Measurements from ENCODE around the gene TRIM21.
"Not testable (repeated sequence)": the region's sequence is repeated elsewhere in the genome, so short reads cannot be mapped to it uniquely, and the experiment has no call there.

TRIM21 gene

GRCh38 chr11:4393209-4393857 lies at the start of gene TRIM21:
Gene TRIM21, minus strand, starts transcription at chr11:4393702. Its CDS starts 3,293 bp downstream, at chr11:4390409.
- no peak for DNase-seq

- no peak for DNase-seq
Observed at GRCh38 chr11:4441515-4441914, 48.0 kb upstream of the TRIM21 start.

- DNase-seq: no peak
Observed at GRCh38 chr11:4436411-4436810, 42.9 kb upstream of the TRIM21 start.

- DNase-seq: no peak
Observed at GRCh38 chr11:4433856-4434255, 40.4 kb upstream of the TRIM21 start.

DNA sequence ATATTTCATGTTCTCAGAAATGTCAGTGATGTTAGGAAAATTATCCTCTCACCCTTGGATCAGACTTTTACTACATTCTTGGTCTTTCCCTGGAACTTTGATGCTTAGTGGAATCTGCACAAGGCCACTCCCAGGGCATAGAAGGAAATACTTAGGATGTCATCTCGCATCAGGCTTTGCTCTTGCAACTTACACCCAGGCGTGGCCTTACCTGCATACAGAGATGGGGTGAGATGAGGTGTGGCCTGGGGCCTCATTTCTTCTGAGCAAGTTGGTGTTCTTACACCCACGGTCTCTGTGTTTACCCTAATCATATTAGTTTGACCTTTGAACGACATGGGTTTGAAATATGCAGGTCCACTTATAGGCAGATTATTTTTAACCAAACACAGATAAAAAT lies 36.5 kb upstream of the TRIM21 start:
- no peak for DNase-seq

GRCh38 chr11:4418403-4418802 lies 24.9 kb upstream of the TRIM21 start:
- no peak for DNase-seq

DNA sequence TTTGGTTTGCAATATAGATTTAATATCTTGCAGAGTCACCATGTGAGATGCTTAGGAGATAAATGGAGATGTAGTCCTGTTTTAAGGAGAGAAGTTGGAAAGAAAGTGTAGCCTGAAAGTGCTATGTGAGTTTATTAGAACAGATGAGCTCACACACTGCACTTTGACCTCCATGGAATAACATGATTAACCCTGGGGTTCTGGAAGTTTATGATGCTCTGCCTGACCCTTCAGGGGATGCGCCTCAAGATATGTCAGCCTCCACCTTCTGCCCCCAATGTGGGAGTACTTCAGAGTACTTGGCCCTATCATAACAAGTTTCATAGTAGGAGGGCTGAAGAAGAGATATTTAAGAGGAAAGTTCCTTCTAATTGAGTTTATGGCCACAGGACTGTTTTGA lies 23.3 kb upstream of the TRIM21 start:
- DNase-seq: no peak

GRCh38 chr11:4416306-4416705 lies 22.8 kb upstream of the TRIM21 start:
- no peak for DNase-seq

DNA sequence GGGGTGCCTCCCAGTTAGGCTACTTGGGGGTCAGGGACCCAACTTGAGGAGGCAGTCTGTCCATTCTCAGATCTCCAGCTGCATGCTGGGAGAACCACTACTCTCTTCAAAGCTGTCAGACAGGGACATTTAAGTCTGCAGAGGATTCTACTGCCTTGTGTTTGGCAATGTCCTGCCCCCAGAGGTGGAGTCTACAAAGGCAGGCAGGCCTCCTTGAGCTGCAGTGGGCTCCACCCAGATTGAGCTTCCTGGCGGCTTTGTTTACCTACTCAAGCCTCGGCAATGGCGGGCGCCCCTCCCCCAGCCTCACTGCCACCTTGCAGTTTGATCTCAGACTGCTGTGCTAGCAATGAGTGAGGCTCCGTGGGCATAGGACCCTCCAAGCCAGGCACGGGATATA lies 12.7 kb upstream of the TRIM21 start:
- DNase-seq: not testable (repeated sequence)

- no peak for DNase-seq
Observed at GRCh38 chr11:4393858-4394223, 339 bp upstream of the TRIM21 start.

DNA sequence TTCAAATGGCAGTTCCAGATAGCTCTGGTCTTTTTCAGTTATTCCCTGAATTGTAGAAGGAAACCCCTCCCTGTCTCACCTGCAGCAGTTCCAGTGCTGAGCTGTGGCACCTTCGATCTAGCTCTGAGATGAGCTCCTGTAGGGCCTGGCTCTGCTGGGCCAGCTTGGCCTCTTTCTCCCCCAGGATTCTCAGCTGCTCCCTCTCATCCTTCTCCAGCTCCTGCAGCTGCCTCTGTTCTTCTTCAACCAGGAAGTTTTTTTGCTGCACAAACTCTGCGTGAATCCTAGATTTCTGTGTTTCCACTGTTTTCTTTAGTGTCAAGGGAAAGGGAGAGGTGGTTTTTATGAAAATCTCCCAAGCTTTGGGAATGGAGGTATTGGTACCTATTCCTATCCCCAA lies 5.3 kb downstream of the TRIM21 start:
- no peak for DNase-seq

DNA sequence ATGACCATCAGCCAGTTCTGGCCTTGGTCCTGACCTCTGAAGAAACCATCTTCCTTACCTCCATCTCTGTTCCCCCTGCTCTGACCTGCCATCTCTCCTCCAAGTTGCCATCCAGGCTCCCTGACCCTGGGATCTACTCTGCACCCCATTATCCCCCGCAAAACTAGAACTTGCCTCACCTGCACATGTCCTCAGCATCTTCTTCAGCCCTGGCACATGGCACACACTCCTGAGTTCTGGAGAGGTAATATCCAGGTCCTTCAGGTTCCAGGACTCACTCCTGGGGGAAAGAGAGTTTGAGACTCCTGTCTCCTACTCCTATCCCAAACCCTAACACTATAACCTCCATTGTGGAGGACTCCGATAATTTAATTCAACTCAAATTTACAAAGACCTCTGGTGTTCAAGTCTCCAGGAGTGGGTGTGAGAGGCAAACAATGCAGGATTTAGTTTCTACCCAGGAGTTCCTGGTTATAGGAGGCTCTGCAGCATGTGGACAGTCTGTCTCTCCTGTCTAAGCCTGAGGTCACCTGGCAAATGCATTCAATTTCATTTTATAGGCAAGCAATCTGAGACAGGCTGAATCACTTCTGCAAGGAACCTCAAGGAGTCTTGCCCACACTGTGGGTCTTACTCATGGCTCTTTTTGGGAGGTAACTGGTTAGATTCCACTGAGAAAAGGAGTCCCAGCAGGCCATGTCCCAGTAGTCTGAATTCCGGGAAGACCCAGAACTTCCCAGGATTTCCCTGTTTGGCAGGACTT lies 7.3 kb downstream of the TRIM21 start:
- no peak for DNase-seq

DNA sequence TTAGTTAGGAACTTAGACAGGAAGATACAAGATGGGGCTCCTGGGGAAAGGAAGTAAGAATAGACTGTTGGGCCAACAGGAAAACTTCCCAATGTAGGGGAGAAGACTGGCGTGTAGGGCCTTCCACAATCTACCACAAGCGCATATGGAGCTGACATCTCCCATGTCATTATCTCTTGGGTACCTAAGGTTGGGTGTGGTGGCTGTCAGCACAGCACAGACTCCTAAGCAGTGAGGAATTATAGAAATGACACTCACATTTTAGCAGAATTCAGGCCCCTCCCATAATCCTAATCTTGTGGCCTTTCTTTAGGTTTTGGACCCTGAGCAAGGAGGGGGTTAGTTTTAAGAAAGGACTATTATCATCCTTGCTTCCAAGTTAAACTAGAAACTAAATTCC lies 11.6 kb downstream of the TRIM21 start:
- DNase-seq: no peak

- DNase-seq: no peak
Observed at GRCh38 chr11:4375431-4376140, 17.9 kb downstream of the TRIM21 start.

- DNase-seq: no peak
Observed at GRCh38 chr11:4370166-4370565, 23.3 kb downstream of the TRIM21 start.

- DNase-seq: no peak
Observed at GRCh38 chr11:4368286-4368685, 25.2 kb downstream of the TRIM21 start, which contains the start of gene OR52B4. Gene OR52B4, minus strand, starts transcription at chr11:4368386. Its CDS starts 91 bp downstream, at chr11:4368295.

DNA sequence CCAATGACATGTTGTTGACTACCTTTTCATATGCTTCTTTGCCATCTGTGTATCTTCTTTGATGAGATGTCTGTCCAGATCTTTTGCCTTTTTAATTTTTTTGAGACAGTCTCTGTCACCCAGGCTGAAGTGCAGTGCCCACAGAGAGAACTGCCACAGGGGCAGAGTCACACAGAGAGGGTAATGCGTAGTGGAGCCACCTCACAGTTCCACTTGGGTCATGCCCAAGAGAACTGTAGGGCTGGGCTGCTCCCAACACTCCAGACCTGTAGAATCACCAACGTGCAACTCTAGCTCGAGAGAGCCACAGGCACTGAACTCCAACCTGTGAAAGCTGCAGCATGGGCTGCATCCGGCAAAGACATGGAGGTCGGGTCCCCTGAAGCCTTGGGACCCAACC lies 45.4 kb downstream of the TRIM21 start:
- not testable (repeated sequence) for DNase-seq

- DNase-seq: not testable (repeated sequence)
Observed at GRCh38 chr11:4345366-4345765, 48.1 kb downstream of the TRIM21 start.

Measured in NCI-H524 (cell line).